ENCODE data around the gene MRPS18A. TPM values are rescaled to one million over a fixed set of nuclear protein-coding genes. Genes with fewer than 3 reads are reported as not detected.

MRPS18A gene
- total and polyA plus RNA-seq, 2 of the 13 experiments (the other 11 are each of a cell fraction or from before 2014, with no cell fraction given) = 87.8 to 89.1 TPM

GRCh38 chr6:43699564-43700186, 12.1 kb upstream of the MRPS18A start (continued):
- TF ChIP-seq KIAA2018 (CRISPR knock-in tag; IDR thresholded peaks at IDR 0.05; ENCODE audit: borderline replicate concordance) = no peak
- no peak for TF ChIP-seq ZNF841 (CRISPR knock-in tag; IDR thresholded peaks at IDR 0.05; ENCODE audit: borderline replicate concordance)
- no peak for TF ChIP-seq RCOR2 (CRISPR knock-in tag; IDR thresholded peaks at IDR 0.05)
- no peak for TF ChIP-seq YEATS4 (CRISPR knock-in tag; IDR thresholded peaks at IDR 0.05; ENCODE audit: borderline replicate concordance)
- TF ChIP-seq, protein P1, sequence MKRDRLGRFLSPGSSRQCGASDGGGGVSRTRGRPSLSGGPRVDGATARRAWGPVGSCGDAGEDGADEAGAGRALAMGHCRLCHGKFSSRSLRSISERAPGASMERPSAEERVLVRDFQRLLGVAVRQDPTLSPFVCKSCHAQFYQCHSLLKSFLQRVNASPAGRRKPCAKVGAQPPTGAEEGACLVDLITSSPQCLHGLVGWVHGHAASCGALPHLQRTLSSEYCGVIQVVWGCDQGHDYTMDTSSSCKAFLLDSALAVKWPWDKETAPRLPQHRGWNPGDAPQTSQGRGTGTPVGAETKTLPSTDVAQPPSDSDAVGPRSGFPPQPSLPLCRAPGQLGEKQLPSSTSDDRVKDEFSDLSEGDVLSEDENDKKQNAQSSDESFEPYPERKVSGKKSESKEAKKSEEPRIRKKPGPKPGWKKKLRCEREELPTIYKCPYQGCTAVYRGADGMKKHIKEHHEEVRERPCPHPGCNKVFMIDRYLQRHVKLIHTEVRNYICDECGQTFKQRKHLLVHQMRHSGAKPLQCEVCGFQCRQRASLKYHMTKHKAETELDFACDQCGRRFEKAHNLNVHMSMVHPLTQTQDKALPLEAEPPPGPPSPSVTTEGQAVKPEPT (CRISPR knock-in tag; IDR thresholded peaks at IDR 0.05; ENCODE audit: low read depth) = no peak
- TF ChIP-seq, protein P2, sequence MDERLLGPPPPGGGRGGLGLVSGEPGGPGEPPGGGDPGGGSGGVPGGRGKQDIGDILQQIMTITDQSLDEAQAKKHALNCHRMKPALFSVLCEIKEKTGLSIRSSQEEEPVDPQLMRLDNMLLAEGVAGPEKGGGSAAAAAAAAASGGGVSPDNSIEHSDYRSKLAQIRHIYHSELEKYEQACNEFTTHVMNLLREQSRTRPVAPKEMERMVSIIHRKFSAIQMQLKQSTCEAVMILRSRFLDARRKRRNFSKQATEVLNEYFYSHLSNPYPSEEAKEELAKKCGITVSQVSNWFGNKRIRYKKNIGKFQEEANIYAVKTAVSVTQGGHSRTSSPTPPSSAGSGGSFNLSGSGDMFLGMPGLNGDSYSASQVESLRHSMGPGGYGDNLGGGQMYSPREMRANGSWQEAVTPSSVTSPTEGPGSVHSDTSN (CRISPR knock-in tag; IDR thresholded peaks at IDR 0.05) = no peak
- no peak for TF ChIP-seq CREM (IDR thresholded peaks at IDR 0.05)
- TF ChIP-seq CREM (CRISPR knock-in tag; IDR thresholded peaks at IDR 0.05) = no peak
- TF ChIP-seq ZNF816 (CRISPR knock-in tag; IDR thresholded peaks at IDR 0.05; ENCODE audit: borderline replicate concordance) = no peak
- TF ChIP-seq NFE2L2 (IDR thresholded peaks at IDR 0.05; ENCODE audit: low read length) = no peak
- TF ChIP-seq KMT2B (CRISPR knock-in tag; IDR thresholded peaks at IDR 0.05) = no peak
- TF ChIP-seq, protein P3, sequence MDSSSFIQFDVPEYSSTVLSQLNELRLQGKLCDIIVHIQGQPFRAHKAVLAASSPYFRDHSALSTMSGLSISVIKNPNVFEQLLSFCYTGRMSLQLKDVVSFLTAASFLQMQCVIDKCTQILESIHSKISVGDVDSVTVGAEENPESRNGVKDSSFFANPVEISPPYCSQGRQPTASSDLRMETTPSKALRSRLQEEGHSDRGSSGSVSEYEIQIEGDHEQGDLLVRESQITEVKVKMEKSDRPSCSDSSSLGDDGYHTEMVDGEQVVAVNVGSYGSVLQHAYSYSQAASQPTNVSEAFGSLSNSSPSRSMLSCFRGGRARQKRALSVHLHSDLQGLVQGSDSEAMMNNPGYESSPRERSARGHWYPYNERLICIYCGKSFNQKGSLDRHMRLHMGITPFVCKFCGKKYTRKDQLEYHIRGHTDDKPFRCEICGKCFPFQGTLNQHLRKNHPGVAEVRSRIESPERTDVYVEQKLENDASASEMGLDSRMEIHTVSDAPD (CRISPR knock-in tag; IDR thresholded peaks at IDR 0.05) = no peak
- 0 out of 4 replicates have a peak, but pooled peaks of 1 of the 2 experiments have one; percentile 13 for TF ChIP-seq HMGXB4 (CRISPR knock-in tag; IDR thresholded peaks at IDR 0.05; ENCODE audit: borderline replicate concordance in 1 of 2, low read depth in 1 of 2)
- TF ChIP-seq SP2 (CRISPR knock-in tag; IDR thresholded peaks at IDR 0.05) = no peak

Measured in HepG2 (cell line).